ENCODE data around the gene CACNA2D4.

- TF ChIP-seq, protein P1, sequence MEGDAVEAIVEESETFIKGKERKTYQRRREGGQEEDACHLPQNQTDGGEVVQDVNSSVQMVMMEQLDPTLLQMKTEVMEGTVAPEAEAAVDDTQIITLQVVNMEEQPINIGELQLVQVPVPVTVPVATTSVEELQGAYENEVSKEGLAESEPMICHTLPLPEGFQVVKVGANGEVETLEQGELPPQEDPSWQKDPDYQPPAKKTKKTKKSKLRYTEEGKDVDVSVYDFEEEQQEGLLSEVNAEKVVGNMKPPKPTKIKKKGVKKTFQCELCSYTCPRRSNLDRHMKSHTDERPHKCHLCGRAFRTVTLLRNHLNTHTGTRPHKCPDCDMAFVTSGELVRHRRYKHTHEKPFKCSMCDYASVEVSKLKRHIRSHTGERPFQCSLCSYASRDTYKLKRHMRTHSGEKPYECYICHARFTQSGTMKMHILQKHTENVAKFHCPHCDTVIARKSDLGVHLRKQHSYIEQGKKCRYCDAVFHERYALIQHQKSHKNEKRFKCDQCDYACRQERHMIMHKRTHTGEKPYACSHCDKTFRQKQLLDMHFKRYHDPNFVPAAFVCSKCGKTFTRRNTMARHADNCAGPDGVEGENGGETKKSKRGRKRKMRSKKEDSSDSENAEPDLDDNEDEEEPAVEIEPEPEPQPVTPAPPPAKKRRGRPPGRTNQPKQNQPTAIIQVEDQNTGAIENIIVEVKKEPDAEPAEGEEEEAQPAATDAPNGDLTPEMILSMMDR (conservative IDR thresholded peaks at IDR 0.05; ENCODE audit: low read depth, low read length), result no peak
- TF ChIP-seq EZH2 (IDR thresholded peaks at IDR 0.05; ENCODE audit: low read length, unreplicated experiment), result no peak
Observed at GRCh38 chr12:1925684-1926006, 7.2 kb upstream of the CACNA2D4 start.
